ENCODE results near the gene FA2H.

FA2H gene

GRCh38 chr16:74758801-74759200 is 15.8 kb downstream of the FA2H start:
- TF ChIP-seq, protein P1, sequence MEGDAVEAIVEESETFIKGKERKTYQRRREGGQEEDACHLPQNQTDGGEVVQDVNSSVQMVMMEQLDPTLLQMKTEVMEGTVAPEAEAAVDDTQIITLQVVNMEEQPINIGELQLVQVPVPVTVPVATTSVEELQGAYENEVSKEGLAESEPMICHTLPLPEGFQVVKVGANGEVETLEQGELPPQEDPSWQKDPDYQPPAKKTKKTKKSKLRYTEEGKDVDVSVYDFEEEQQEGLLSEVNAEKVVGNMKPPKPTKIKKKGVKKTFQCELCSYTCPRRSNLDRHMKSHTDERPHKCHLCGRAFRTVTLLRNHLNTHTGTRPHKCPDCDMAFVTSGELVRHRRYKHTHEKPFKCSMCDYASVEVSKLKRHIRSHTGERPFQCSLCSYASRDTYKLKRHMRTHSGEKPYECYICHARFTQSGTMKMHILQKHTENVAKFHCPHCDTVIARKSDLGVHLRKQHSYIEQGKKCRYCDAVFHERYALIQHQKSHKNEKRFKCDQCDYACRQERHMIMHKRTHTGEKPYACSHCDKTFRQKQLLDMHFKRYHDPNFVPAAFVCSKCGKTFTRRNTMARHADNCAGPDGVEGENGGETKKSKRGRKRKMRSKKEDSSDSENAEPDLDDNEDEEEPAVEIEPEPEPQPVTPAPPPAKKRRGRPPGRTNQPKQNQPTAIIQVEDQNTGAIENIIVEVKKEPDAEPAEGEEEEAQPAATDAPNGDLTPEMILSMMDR (IDR thresholded peaks at IDR 0.05; ENCODE audit: extremely low read depth, missing control alignments), result no peak
- no peak for DNase-seq (ENCODE audit: low spot score)

GRCh38 chr16:74757349-74757748 is 17.3 kb downstream of the FA2H start:
- no peak for DNase-seq (ENCODE audit: low spot score)
- TF ChIP-seq, protein P1 (IDR thresholded peaks at IDR 0.05; ENCODE audit: extremely low read depth, missing control alignments), result no peak

DNA sequence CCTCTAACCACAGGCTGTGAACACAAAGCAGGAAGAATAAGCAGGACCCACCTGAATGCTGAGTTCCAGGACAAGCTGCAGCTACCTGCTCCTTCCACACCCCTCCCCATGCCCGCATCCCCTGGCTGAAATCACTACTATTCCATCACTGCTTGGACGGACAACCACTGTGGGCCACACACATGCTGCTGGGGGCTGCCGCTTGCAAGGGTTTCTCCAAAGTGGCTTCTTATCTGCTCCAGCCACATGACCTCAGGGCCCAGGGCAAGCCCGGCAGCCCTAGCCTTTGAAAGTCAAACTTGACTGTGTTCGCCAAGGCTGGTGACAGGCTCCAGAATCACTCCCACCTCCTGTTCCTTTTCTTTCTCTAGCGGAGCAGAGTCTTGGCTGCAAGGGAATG is 18.4 kb downstream of the FA2H start:
- TF ChIP-seq, protein P1 (IDR thresholded peaks at IDR 0.05; ENCODE audit: extremely low read depth, missing control alignments), result no peak
- DNase-seq (ENCODE audit: low spot score), result no peak

- TF ChIP-seq, protein P1 (IDR thresholded peaks at IDR 0.05; ENCODE audit: extremely low read depth, missing control alignments), result no peak
- DNase-seq (ENCODE audit: low spot score), result no peak
Observed at GRCh38 chr16:74753180-74753579, 21.4 kb downstream of the FA2H start.

DNA sequence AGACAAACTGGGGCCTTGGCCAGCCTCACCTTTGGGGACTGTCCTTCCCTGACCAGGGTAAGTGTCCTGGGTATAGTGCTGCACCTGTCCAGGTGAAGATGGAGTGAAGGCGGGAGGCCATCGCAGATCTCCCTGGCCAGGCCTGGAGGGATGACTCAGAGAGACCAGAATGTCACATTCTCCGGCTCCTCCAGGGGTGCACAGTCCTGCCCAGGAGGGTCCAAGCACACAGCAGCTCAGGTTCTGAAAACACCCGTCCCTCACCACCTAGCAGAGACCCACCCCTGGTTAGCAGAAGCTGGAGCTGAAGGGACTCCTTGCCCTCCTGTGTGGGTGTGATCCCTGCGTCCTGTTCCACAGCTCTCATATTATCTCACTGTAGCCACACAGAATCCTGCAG is 21.9 kb downstream of the FA2H start:
- no peak for DNase-seq (ENCODE audit: low spot score)
- TF ChIP-seq, protein P1 (IDR thresholded peaks at IDR 0.05; ENCODE audit: extremely low read depth, missing control alignments), result no peak

DNA sequence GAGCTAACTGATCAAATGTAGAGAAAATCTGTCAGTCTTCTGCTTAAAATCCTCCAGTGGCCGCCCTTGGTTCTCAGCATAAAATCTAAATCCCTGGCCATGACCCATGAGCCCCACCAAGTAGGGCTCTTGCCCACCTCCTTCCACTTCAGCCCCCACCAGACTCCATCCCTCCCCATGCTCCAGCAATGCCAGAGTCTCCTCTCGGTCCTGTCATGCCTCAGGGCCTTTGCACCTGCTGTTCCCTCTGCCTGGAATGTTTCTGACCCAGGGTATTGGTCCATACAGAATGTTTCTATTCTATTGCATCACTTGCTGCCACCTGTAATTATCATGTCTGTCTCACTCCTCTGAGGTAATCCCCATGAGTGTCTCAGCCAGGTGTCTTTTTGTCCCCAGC is 22.4 kb downstream of the FA2H start:
- no peak for DNase-seq (ENCODE audit: low spot score)
- TF ChIP-seq, protein P1 (IDR thresholded peaks at IDR 0.05; ENCODE audit: extremely low read depth, missing control alignments), result no peak

DNA sequence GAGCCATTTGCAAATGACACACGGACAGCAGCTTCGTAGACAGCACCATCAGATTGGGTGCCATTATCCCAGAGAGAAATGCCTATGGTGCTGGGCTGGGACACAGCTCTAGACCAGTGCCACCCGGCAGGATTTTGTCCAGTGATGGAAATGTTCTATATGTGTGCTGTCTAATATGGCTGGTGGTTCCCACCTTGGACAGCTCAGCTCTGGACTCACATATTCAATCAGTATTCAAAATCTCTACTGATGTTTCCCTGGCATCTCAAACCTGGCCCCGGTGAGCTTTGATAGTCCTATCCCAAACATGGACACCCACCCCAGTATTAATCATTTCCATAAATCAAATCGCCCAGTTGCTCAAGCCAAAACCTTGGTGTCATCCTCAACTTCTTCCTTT is 23.0 kb downstream of the FA2H start:
- DNase-seq (ENCODE audit: low spot score), result no peak
- TF ChIP-seq, protein P1 (IDR thresholded peaks at IDR 0.05; ENCODE audit: extremely low read depth, missing control alignments), result no peak
